Stimulated activated CD4-positive, alpha-beta T cell treated with anti-CD3 and anti-CD28 coated beads, Interleukin-4, amount 100 ng/mL, for 1 hour (primary cell): Measurements from ENCODE around the gene ZNF407.
A peak's percentile ranks its signal among the peaks of the same experiment; 100 is the strongest.
"Not testable (repeated sequence)": the region's sequence is repeated elsewhere in the genome, so short reads cannot be mapped to it uniquely, and the experiment has no call there.

Experiments
- DNase-seq: peaks from one replicate; pipeline ENCODE4 v3.0.0-alpha.2; 2020

Gene ZNF407

GRCh38 chr18:74597662-74598349 lies at the start of gene ZNF407:
Gene ZNF407 (plus strand): TSS chr18:74597870. CDS start chr18:74631020, 33,150 bp downstream.
- peak; percentile 82 for DNase-seq

- no peak for DNase-seq
Measured at GRCh38 chr18:74549591-74550104, 48.0 kb upstream of the ZNF407 start.

GRCh38 chr18:74550886-74551285 lies 46.8 kb upstream of the ZNF407 start:
- no peak for DNase-seq

GRCh38 chr18:74551452-74551851 lies 46.2 kb upstream of the ZNF407 start:
- no peak for DNase-seq

- peak; percentile 76 for DNase-seq
Measured at GRCh38 chr18:74551936-74552555, 45.6 kb upstream of the ZNF407 start.

GRCh38 chr18:74556126-74556525 lies 41.5 kb upstream of the ZNF407 start:
- DNase-seq = no peak

- no peak for DNase-seq
Measured at GRCh38 chr18:74558096-74558495, 39.6 kb upstream of the ZNF407 start.

GRCh38 chr18:74562131-74562730 lies 35.4 kb upstream of the ZNF407 start:
- no peak for DNase-seq

GRCh38 chr18:74562775-74563174 lies 34.9 kb upstream of the ZNF407 start:
- DNase-seq = no peak

GRCh38 chr18:74563999-74564398 lies 33.7 kb upstream of the ZNF407 start:
- DNase-seq = no peak

GRCh38 chr18:74565164-74565563 lies 32.5 kb upstream of the ZNF407 start:
- not testable (repeated sequence) for DNase-seq

GRCh38 chr18:74565993-74566392 lies 31.7 kb upstream of the ZNF407 start:
- DNase-seq = not testable (repeated sequence)

GRCh38 chr18:74567822-74568221 lies 29.8 kb upstream of the ZNF407 start:
- DNase-seq = no peak

- DNase-seq = no peak
Measured at GRCh38 chr18:74569401-74569800, 28.3 kb upstream of the ZNF407 start.

GRCh38 chr18:74570266-74570665 lies 27.4 kb upstream of the ZNF407 start:
- DNase-seq = no peak

GRCh38 chr18:74571895-74572680 lies 25.6 kb upstream of the ZNF407 start:
- no peak for DNase-seq

GRCh38 chr18:74573053-74573452 lies 24.6 kb upstream of the ZNF407 start:
- no peak for DNase-seq

GRCh38 chr18:74574916-74575315 lies 22.8 kb upstream of the ZNF407 start:
- no peak for DNase-seq

GRCh38 chr18:74577019-74577418 lies 20.7 kb upstream of the ZNF407 start:
- DNase-seq = no peak

- DNase-seq = no peak
Measured at GRCh38 chr18:74579496-74580065, 18.1 kb upstream of the ZNF407 start.

- no peak for DNase-seq
Measured at GRCh38 chr18:74582642-74583041, 15.0 kb upstream of the ZNF407 start.

- no peak for DNase-seq
Measured at GRCh38 chr18:74587441-74587840, 10.2 kb upstream of the ZNF407 start.

- DNase-seq = no peak
Measured at GRCh38 chr18:74589021-74589420, 8.6 kb upstream of the ZNF407 start.
